Stomach (tissue), 9 donors: ENCODE data around the gene ABCG5. TPM values are rescaled to one million over a fixed set of nuclear protein-coding genes. Genes with fewer than 3 reads are reported as not detected.

ENCODE experiments used
- DNase-seq, 2 donors: peaks; one replicate each; pipeline versions ENCODE4 v3.0.0 to v3.0.0-alpha.2; 2013 to 2019
- H3K27ac ChIP-seq, 5 donors: fragments of 200-600 bp in 4 of 5; sonication (generic) in 4 of 5; one replicate each; pipeline ENCODE4 v1.5.1; 2013 to 2019; ENCODE audit warnings: mild to moderate bottlenecking in 1 of 5, moderate library complexity in 1 of 5
- H3K27me3 ChIP-seq, 3 donors: fragments of 200-600 bp; sonication (generic); one replicate each; pipeline ENCODE4 v1.5.1; 2017 to 2019; ENCODE audit warnings: mixed run types in 1 of 3
- H3K36me3 ChIP-seq, 4 donors: fragments of 200-600 bp; sonication (generic); 1 replicate in 3 of 4; 2 replicates in 1 of 4; pipeline ENCODE4 v1.5.1; 2016 to 2019
- H3K4me1 ChIP-seq, 4 donors: fragments of 200-600 bp; sonication (generic); one replicate each; pipeline ENCODE4 v1.5.1; 2016 to 2019
- H3K4me3 ChIP-seq, 4 donors: fragments of 200-600 bp; sonication (generic) in 3 of 4; one replicate each; pipeline ENCODE4 v1.5.1; 2016 to 2019; ENCODE audit warnings: mild to moderate bottlenecking in 1 of 4
- H3K9me3 ChIP-seq, 4 donors: fragments of 200-600 bp; sonication (generic); one replicate each; pipeline ENCODE4 v1.5.1; 2016 to 2019
- EP300 ChIP-seq: sonication (generic); formaldehyde crosslinking; IDR thresholded peaks from one replicate; pipeline ENCODE4 v1.6.1; 2017; ENCODE audit warnings: antibody characterized with exemption
- POLR2A ChIP-seq, 4 donors: fragments of 450-650 bp; IDR thresholded peaks; one replicate each; pipeline ENCODE4 v1.6.1; 2016; ENCODE audit warnings: antibody characterized with exemption in 4 of 4, control low read depth in 2 of 4, mild to moderate bottlenecking in 1 of 4, moderate library complexity in 1 of 4
- POLR2AphosphoS5 ChIP-seq, 3 donors: sonication (generic); formaldehyde crosslinking; IDR thresholded peaks; one replicate each; pipeline ENCODE4 v1.6.1; 2016; ENCODE audit warnings: antibody characterized with exemption in 3 of 3
- WGBS, 5 donors: extraction: QIAGEN DNeasy Blood & Tissue Kit in 3 of 5; methylation state at CpG; one replicate each; pipeline versions ENCODE4 v1.1.5 to v1.1.7; 2013 to 2018; 5-methylcytosine and 5-hydroxymethylcytosine counted together
- intact Hi-C: fragments of 100-400 bp; cut with DNase I; formaldehyde crosslinking; loops from one replicate; pipeline ENCODE4 v1.15.1; 2023; ENCODE audit warnings: low total_unique reads
- polyA plus RNA-seq, 3 donors: library from polyadenylated mRNA; stranded (reverse); fragments of 200-250 nt; gene quantifications; one replicate each; pipeline ENCODE4 v1.2.3, GENCODE V29; 2013
- total RNA-seq, 5 donors: library from RNA; depleted of rRNA; stranded (reverse); fragments of >200 nt; gene quantifications; one replicate each; pipeline versions ENCODE4 v1.1.0 to v1.2.3, GENCODE V29; 2014 to 2016
- TF ChIP-seq, protein P1 (sequence below), 7 experiments: fragments of 450-650 bp in 4 of 7; fragments of 200-600 bp in 3 of 7; sonication (generic) in 3 of 7; IDR thresholded peaks; one replicate each; pipeline ENCODE4 v1.5.1; 2016 to 2019; ENCODE audit warnings: antibody characterized with exemption in 7 of 7, control low read depth in 2 of 7, mild to moderate bottlenecking in 1 of 7
- donor health status: healthy with polysubstance abuse.
- donor health status: Bipolar disorder and iron deficiency.
- donor health status: healthy.

Gene ABCG5
- total and polyA plus RNA-seq, 8 donors, result 0.92 TPM; not detected in 7

DNA sequence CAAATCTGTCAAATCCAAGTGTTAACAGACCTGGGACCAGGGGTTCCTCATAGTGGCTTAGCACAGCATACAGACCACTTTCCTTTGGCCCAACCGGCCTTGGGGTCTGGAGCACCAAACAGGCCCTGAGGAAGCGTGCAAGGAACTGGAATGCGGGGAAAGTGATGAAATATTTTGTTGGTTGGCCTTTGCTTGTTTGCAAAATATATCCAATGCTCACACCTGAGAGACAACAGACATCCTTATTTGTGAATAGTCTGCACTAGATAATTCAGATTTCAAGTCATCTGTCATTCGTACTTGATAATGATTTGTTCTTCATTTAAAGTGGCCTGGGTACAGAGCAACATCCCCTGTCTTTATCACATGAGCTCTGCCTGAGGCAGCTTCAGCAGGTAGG, 43.7 kb upstream of the ABCG5 start:
- H3K27ac ChIP-seq, result peak overlapping the region in 3 of 5 donors; percentile 25 to 48 (median 41)
- no peak for DNase-seq
- no peaks in the 10 kb centered on the region for H3K9me3 ChIP-seq
- no peak overlapping the region for H3K4me3 ChIP-seq
- intact Hi-C loops, result no loop called here
- H3K4me1 ChIP-seq, result peaks cover 11 to 50% (median 36%) of the 10 kb centered on the region in 4 donors
- H3K36me3 ChIP-seq, result peaks cover 0 to 11% (median 9%) of the 10 kb centered on the region in 4 donors
- TF ChIP-seq EP300, result no peak
- no peak for TF ChIP-seq POLR2A (IDR thresholded peaks at IDR 0.05)
- TF ChIP-seq POLR2AphosphoS5 (IDR thresholded peaks at IDR 0.05), result no peak
- TF ChIP-seq, protein P1, sequence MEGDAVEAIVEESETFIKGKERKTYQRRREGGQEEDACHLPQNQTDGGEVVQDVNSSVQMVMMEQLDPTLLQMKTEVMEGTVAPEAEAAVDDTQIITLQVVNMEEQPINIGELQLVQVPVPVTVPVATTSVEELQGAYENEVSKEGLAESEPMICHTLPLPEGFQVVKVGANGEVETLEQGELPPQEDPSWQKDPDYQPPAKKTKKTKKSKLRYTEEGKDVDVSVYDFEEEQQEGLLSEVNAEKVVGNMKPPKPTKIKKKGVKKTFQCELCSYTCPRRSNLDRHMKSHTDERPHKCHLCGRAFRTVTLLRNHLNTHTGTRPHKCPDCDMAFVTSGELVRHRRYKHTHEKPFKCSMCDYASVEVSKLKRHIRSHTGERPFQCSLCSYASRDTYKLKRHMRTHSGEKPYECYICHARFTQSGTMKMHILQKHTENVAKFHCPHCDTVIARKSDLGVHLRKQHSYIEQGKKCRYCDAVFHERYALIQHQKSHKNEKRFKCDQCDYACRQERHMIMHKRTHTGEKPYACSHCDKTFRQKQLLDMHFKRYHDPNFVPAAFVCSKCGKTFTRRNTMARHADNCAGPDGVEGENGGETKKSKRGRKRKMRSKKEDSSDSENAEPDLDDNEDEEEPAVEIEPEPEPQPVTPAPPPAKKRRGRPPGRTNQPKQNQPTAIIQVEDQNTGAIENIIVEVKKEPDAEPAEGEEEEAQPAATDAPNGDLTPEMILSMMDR (IDR thresholded peaks at IDR 0.05), result no peak
- 52 to 81% (median 61%) methylated on average over 4 of the region's 4 CpGs for WGBS, 5 donors
- peaks cover 0 to 5% (median 0%) of the 10 kb centered on the region in 3 donors for H3K27me3 ChIP-seq

DNA sequence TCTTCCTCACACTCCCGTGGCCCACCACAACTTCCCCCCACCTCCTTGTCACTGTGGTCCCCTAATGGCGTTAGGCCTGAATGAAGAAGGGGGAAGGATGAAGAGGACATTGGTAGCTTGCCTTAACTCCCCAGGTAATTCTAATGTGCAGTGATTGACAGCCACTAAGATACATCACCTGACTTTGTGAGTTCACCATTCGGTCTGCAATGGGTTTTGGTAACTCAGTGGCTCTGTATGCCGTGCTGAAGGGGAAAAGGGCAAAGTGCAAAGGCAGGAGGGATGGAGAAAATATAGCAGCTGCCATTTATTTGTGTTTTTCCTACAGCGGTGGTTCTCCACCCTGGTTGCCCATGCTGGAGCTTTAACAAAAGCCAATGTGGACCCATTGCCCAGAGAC, 42.3 kb upstream of the ABCG5 start:
- Histone ChIP-seq H3K27ac (peak overlapping the region in 1 of 5 donors; percentile 48), H3K27me3 (peaks cover 0 to 11% (median 0%) of the 10 kb centered on the region in 3 donors), H3K4me1 (peaks cover 11 to 49% (median 36%) of the 10 kb centered on the region in 4 donors), H3K9me3 (no peaks in the 10 kb centered on the region), H3K36me3 (no peaks in the 10 kb centered on the region), H3K4me3 (no peak overlapping the region)
- intact Hi-C loops, result no loop called here
- WGBS, 5 donors, result 62 to 76% (median 72%) methylated on average over 5 of the region's 5 CpGs
- no peak for TF ChIP-seq EP300
- TF ChIP-seq POLR2AphosphoS5 (IDR thresholded peaks at IDR 0.05), result no peak
- TF ChIP-seq, protein P1 (IDR thresholded peaks at IDR 0.05), result no peak
- no peak for TF ChIP-seq POLR2A (IDR thresholded peaks at IDR 0.05)
- no peak for DNase-seq

DNA sequence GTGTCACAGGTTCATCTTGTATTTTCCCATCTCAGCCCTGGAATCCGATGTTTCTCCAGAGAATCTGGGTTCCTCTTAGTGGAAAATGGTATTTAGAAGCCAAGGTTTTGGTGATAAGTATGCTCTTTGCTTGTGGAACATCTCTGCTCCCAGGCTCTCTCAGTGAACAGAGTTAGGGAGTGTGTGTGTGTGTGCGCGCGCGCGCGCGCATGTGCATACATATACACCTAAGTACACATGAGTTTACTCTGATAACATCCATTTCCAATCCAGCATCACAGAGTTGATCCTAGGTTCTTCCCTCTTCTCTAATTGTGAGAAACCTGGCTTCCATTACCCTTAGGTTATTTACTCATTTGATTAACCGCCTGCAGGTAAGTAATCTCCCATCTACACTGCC, 41.8 kb upstream of the ABCG5 start:
- Histone ChIP-seq H3K36me3 (no peaks in the 10 kb centered on the region), H3K4me1 (peaks cover 11 to 44% (median 36%) of the 10 kb centered on the region in 4 donors), H3K9me3 (no peaks in the 10 kb centered on the region), H3K27ac (no peak overlapping the region), H3K27me3 (peaks cover 0 to 16% (median 0%) of the 10 kb centered on the region in 3 donors), H3K4me3 (no peak overlapping the region)
- 84 to 95% (median 92%) methylated on average over 9 of the region's 9 CpGs for WGBS, 5 donors
- intact Hi-C loops, result no loop called here
- no peak for DNase-seq
- TF ChIP-seq POLR2A (IDR thresholded peaks at IDR 0.05), result no peak
- TF ChIP-seq, protein P1 (IDR thresholded peaks at IDR 0.05), result no peak
- TF ChIP-seq EP300, result no peak
- no peak for TF ChIP-seq POLR2AphosphoS5 (IDR thresholded peaks at IDR 0.05)

DNA sequence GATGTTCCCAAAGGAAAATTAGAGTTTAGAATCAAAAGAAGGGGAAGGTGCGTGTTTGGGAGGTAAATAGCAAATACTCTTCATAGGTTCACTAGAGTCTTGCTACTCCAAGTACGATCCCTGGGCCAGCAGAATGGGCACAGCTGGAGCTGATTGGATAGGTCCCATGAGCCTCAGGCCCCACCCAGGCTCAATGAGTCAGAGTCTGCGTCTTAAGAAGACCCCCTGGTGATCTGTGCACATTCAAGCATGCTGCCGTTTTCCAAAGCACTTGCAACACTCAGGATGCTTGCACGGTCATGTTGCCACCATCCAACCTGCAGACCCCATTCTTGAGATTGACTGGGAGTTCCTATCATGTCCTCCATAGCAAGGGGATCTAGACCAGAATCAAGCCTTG, 40.6 kb upstream of the ABCG5 start:
- WGBS, 5 donors, result 84 to 87% (median 86%) methylated on average over 5 of the region's 5 CpGs
- DNase-seq, result no peak
- Histone ChIP-seq H3K4me1 (peaks cover 11 to 38% (median 30%) of the 10 kb centered on the region in 4 donors), H3K36me3 (no peaks in the 10 kb centered on the region), H3K27me3 (peaks cover 0 to 16% (median 0%) of the 10 kb centered on the region in 3 donors), H3K4me3 (no peak overlapping the region), H3K9me3 (no peaks in the 10 kb centered on the region), H3K27ac (no peak overlapping the region)
- intact Hi-C loops, result no loop called here
- TF ChIP-seq, protein P1 (IDR thresholded peaks at IDR 0.05), result no peak
- TF ChIP-seq EP300 (no peak), POLR2A (IDR thresholded peaks at IDR 0.05) (no peak), POLR2AphosphoS5 (IDR thresholded peaks at IDR 0.05) (no peak)
